ENCODE data around the gene MAP3K6.

The MAP3K6 gene

GRCh38 chr1:27332536-27333281 lies 34.1 kb downstream of the MAP3K6 start:
- peak; percentile 66 for DNase-seq

GRCh38 chr1:27331922-27332321 lies 34.8 kb downstream of the MAP3K6 start:
- no peak for DNase-seq

- no peak for DNase-seq
Observed at GRCh38 chr1:27331426-27331825, 35.3 kb downstream of the MAP3K6 start.

- DNase-seq, result no peak
Observed at GRCh38 chr1:27330786-27331185, 36.0 kb downstream of the MAP3K6 start.

GRCh38 chr1:27327964-27328363 lies 38.8 kb downstream of the MAP3K6 start:
- DNase-seq, result no peak

- no peak for DNase-seq
Observed at GRCh38 chr1:27325286-27325685, 41.5 kb downstream of the MAP3K6 start.

GRCh38 chr1:27322569-27323240 lies 44.1 kb downstream of the MAP3K6 start:
- DNase-seq, result no peak

- peak; percentile 98 for DNase-seq
Observed at GRCh38 chr1:27321813-27322568, 44.8 kb downstream of the MAP3K6 start, which contains the start of gene TMEM222. TSS of gene TMEM222 (plus strand) at chr1:27322163. CDS start at chr1:27322198, 35 bp downstream.

GRCh38 chr1:27318596-27318995 lies 48.2 kb downstream of the MAP3K6 start:
- no peak for DNase-seq

GRCh38 chr1:27318136-27318535 lies 48.6 kb downstream of the MAP3K6 start:
- no peak for DNase-seq

- DNase-seq, result no peak
Observed at GRCh38 chr1:27316860-27317259, 49.9 kb downstream of the MAP3K6 start.

GRCh38 chr1:27314737-27315136 lies 52.0 kb downstream of the MAP3K6 start:
- DNase-seq, result no peak

- no peak for DNase-seq
Observed at GRCh38 chr1:27314169-27314568, 52.6 kb downstream of the MAP3K6 start.

- DNase-seq, result no peak
Observed at GRCh38 chr1:27307874-27308598, 58.7 kb downstream of the MAP3K6 start.

- DNase-seq, result no peak
Observed at GRCh38 chr1:27306892-27307761, 59.6 kb downstream of the MAP3K6 start.

- no peak for DNase-seq
Observed at GRCh38 chr1:27306071-27306470, 60.7 kb downstream of the MAP3K6 start.

Data from activated CD4-positive, alpha-beta T cell treated with anti-CD3 and anti-CD28 coated beads for 48 hours (primary cell).